Measurements from ENCODE around the gene RAB8B.

GRCh38 chr15:63238171-63238570, 48.8 kb downstream of the RAB8B start:
- TF ChIP-seq CTCF (IDR thresholded peaks at IDR 0.05): no peak
- TF ChIP-seq POLR2A (IDR thresholded peaks at IDR 0.05): no peak

Data from breast epithelium (tissue), 3 donors.